DND-41 (cell line): ENCODE data around the gene RPS24.

ENCODE experiments used
- ATAC-seq: fragments of 200-7000 bp; cut with Tn5 transposase; 3 replicates; pipeline ENCODE4 v1.9.1; 2021; ENCODE audit warnings: low read depth; ENCODE audit not compliant: insufficient read depth
- DNase-seq: peaks from one replicate; pipeline ENCODE4 v3.0.0-alpha.2; 2020
- H2AFZ ChIP-seq: 2 replicates; pipeline ENCODE4 v1.6.0; 2012; ENCODE audit warnings: low read depth, low read length
- H3K27ac ChIP-seq: 2 replicates; pipeline ENCODE4 v1.5.1; 2012; ENCODE audit warnings: low read length, inconsistent platforms
- H3K27me3 ChIP-seq: fragments of 200-600 bp; sonication (generic); 2 replicates; pipeline ENCODE4 v1.6.0; 2012; ENCODE audit warnings: low read length, mild to moderate bottlenecking, inconsistent platforms; ENCODE audit not compliant: insufficient read depth, poor library complexity
- H3K36me3 ChIP-seq: 2 replicates; pipeline ENCODE4 v1.5.1; 2012; ENCODE audit warnings: low read length, inconsistent platforms; ENCODE audit not compliant: insufficient read depth
- H3K4me1 ChIP-seq: 2 replicates; pipeline ENCODE4 v1.5.1; 2012; ENCODE audit warnings: mild to moderate bottlenecking, low read length; ENCODE audit not compliant: insufficient read depth
- H3K4me2 ChIP-seq: 2 replicates; pipeline ENCODE4 v1.6.0; 2012; ENCODE audit warnings: mild to moderate bottlenecking, moderate library complexity, low read length, inconsistent platforms; ENCODE audit not compliant: insufficient read depth
- H3K4me3 ChIP-seq, 2 experiments: fragments of 200-600 bp in 1 of 2; shearing (Covaris generic) in 1 of 2; 2 replicates each; pipeline ENCODE4 v1.5.1; 2012 to 2016; ENCODE audit warnings: inconsistent platforms in 2 of 2, low read length in 2 of 2, mild to moderate bottlenecking in 2 of 2, low read depth in 1 of 2, moderate library complexity in 1 of 2
- H3K79me2 ChIP-seq: 2 replicates; pipeline ENCODE4 v1.6.0; 2012; ENCODE audit warnings: low read length, inconsistent platforms; ENCODE audit not compliant: insufficient read depth
- H3K9ac ChIP-seq: 2 replicates; pipeline ENCODE4 v1.6.0; 2012; ENCODE audit warnings: low read depth, mild to moderate bottlenecking, inconsistent platforms, low read length, moderate library complexity
- H3K9me3 ChIP-seq: 2 replicates; pipeline ENCODE4 v1.5.1; 2012; ENCODE audit warnings: low read length, moderate library complexity, mild to moderate bottlenecking, inconsistent platforms; ENCODE audit not compliant: insufficient read depth, severe bottlenecking
- H4K20me1 ChIP-seq: 2 replicates; pipeline ENCODE4 v1.6.0; 2012; ENCODE audit warnings: low read length; ENCODE audit not compliant: insufficient read depth
- CTCF ChIP-seq: IDR thresholded peaks from 2 replicates; pipeline ENCODE4 v1.5.1; 2012; ENCODE audit warnings: borderline replicate concordance, low read length, moderate library complexity, mild to moderate bottlenecking; ENCODE audit not compliant: poor library complexity, severe bottlenecking; ENCODE audit errors: extremely low read depth
- EZH2 ChIP-seq: IDR thresholded peaks from 3 replicates; pipeline ENCODE4 v1.6.1; 2012; ENCODE audit warnings: borderline replicate concordance, low read depth, mild to moderate bottlenecking, moderate library complexity, low read length, inconsistent platforms; ENCODE audit not compliant: severe bottlenecking

Gene RPS24

GRCh38 chr10:78021201-78021600, 12.5 kb upstream of the RPS24 start:
- DNase-seq = no peak
- no peaks in the 10 kb centered on the region for H3K9me3 ChIP-seq
- H2AFZ ChIP-seq = no peak overlapping the region
- H3K4me2 ChIP-seq = no peak overlapping the region
- ATAC-seq = no peak
- H4K20me1 ChIP-seq = no peaks in the 10 kb centered on the region
- no peak for TF ChIP-seq CTCF
- no peak for TF ChIP-seq EZH2
- no peak overlapping the region for H3K27ac ChIP-seq
- H3K9ac ChIP-seq = no peak overlapping the region
- H3K4me3 ChIP-seq = no peak overlapping the region
- H3K4me1 ChIP-seq = no peaks in the 10 kb centered on the region
- peaks cover 89% of the 10 kb centered on the region for H3K36me3 ChIP-seq
- no peaks in the 10 kb centered on the region for H3K27me3 ChIP-seq
- H3K79me2 ChIP-seq = no peaks in the 10 kb centered on the region

GRCh38 chr10:78023741-78024140, 9.9 kb upstream of the RPS24 start:
- H2AFZ ChIP-seq = no peak overlapping the region
- H3K4me3 ChIP-seq = no peak overlapping the region
- H3K9ac ChIP-seq = no peak overlapping the region
- peaks cover 15% of the 10 kb centered on the region for H3K4me1 ChIP-seq
- no peak overlapping the region for H3K27ac ChIP-seq
- DNase-seq (no peak), ATAC-seq (no peak)
- H3K79me2 ChIP-seq = peaks cover 24% of the 10 kb centered on the region
- H3K27me3 ChIP-seq = no peaks in the 10 kb centered on the region
- peaks cover 75% of the 10 kb centered on the region for H3K36me3 ChIP-seq
- no peak for TF ChIP-seq CTCF
- no peak for TF ChIP-seq EZH2
- no peak overlapping the region for H3K4me2 ChIP-seq
- no peaks in the 10 kb centered on the region for H3K9me3 ChIP-seq
- 0 out of 2 replicates have a peak, but pooled peaks cover 5% of the 10 kb centered on the region for H4K20me1 ChIP-seq

- H3K4me2 ChIP-seq = no peak overlapping the region
- H3K9me3 ChIP-seq = no peaks in the 10 kb centered on the region
- TF ChIP-seq EZH2 (no peak), CTCF (no peak)
- peaks cover 27% of the 10 kb centered on the region for H3K4me1 ChIP-seq
- H3K36me3 ChIP-seq = peaks cover 64% of the 10 kb centered on the region
- ATAC-seq (no peak), DNase-seq (no peak)
- H3K79me2 ChIP-seq = peaks cover 30% of the 10 kb centered on the region
- no peak overlapping the region for H2AFZ ChIP-seq
- no peak overlapping the region for H3K9ac ChIP-seq
- H4K20me1 ChIP-seq = 0 out of 2 replicates have a peak, but pooled peaks cover 5% of the 10 kb centered on the region
- H3K27me3 ChIP-seq = no peaks in the 10 kb centered on the region
- no peak overlapping the region for H3K4me3 ChIP-seq
- no peak overlapping the region for H3K27ac ChIP-seq
These were observed 7.8 kb upstream of the RPS24 start for GRCh38 chr10:78025685-78026364.
